Transverse colon (tissue), 4 donors: Measurements from ENCODE around the gene CALML6.

Experiments
- EP300 ChIP-seq: sonication (generic); formaldehyde crosslinking; IDR thresholded peaks from one replicate; pipeline ENCODE4 v1.6.1; 2017; ENCODE audit warnings: antibody characterized with exemption, low read depth
- POLR2A ChIP-seq: fragments of 450-650 bp; IDR thresholded peaks from one replicate; pipeline ENCODE4 v1.6.1; 2016; ENCODE audit warnings: antibody characterized with exemption, mild to moderate bottlenecking, moderate library complexity
- POLR2AphosphoS5 ChIP-seq, 3 donors: sonication (generic); formaldehyde crosslinking; IDR thresholded peaks; one replicate each; pipeline ENCODE4 v1.6.1; 2016; ENCODE audit warnings: antibody characterized with exemption in 3 of 3
- TF ChIP-seq, protein P1 (sequence below), 5 experiments: fragments of 200-600 bp in 3 of 5; fragments of 450-650 bp in 2 of 5; sonication (generic) in 3 of 5; IDR thresholded peaks; 1 replicate in 2 of 5; 2 replicates in 3 of 5; pipeline ENCODE4 v1.5.1; 2016 to 2017; ENCODE audit warnings: antibody characterized with exemption in 5 of 5, inconsistent platforms in 3 of 5, mild to moderate bottlenecking in 2 of 5, moderate library complexity in 1 of 5

DNA sequence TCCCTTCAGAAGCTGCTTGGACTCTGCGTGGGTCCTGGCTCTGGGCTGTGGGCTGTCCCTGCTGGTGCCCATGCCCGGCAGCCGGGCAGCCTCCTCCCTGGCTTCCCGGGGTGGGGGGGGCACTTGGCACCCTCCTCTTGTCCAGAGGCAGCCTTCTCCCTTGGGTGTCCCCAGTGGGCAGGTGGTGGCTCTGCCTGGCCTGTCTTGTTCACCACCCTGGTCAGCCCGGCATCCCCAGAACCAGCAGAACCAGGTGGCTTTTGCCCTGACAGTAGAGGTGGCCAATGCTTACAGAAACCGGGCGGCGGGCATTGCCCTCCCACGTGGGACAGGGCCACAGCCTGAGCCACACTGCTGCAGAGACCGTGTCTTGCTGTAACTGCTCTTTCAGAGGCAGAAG is 50.5 kb downstream of the CALML6 start:
- TF ChIP-seq, protein P1, sequence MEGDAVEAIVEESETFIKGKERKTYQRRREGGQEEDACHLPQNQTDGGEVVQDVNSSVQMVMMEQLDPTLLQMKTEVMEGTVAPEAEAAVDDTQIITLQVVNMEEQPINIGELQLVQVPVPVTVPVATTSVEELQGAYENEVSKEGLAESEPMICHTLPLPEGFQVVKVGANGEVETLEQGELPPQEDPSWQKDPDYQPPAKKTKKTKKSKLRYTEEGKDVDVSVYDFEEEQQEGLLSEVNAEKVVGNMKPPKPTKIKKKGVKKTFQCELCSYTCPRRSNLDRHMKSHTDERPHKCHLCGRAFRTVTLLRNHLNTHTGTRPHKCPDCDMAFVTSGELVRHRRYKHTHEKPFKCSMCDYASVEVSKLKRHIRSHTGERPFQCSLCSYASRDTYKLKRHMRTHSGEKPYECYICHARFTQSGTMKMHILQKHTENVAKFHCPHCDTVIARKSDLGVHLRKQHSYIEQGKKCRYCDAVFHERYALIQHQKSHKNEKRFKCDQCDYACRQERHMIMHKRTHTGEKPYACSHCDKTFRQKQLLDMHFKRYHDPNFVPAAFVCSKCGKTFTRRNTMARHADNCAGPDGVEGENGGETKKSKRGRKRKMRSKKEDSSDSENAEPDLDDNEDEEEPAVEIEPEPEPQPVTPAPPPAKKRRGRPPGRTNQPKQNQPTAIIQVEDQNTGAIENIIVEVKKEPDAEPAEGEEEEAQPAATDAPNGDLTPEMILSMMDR (IDR thresholded peaks at IDR 0.05), result no peak
- TF ChIP-seq EP300 (no peak), POLR2AphosphoS5 (IDR thresholded peaks at IDR 0.05) (no peak), POLR2A (no peak)
